ENCODE results near the gene MTMR10.

The MTMR10 gene

GRCh38 chr15:30926161-30926560 is 65.3 kb downstream of the MTMR10 start:
- Histone ChIP-seq H3K4me1 (ENCODE audit: low read length) (no peaks in the 10 kb centered on the region), H3K9ac (ENCODE audit: low read length) (no peak overlapping the region), H3K36me3 (replicated peaks; ENCODE audit: insufficient read depth, low read length) (peaks cover 3% of the 10 kb centered on the region; the same call in 1 of the 2 replicates)

GRCh38 chr15:30925686-30926085 is 65.7 kb downstream of the MTMR10 start:
- Histone ChIP-seq H3K9me3 (replicated peaks; ENCODE audit: insufficient read depth, low read length) (no peaks in the 10 kb centered on the region), H3K4me1 (ENCODE audit: low read length) (no peaks in the 10 kb centered on the region), H3K27me3 (replicated peaks; ENCODE audit: insufficient read depth, low read length) (no peaks in the 10 kb centered on the region)

More at GRCh38 chr15:30926161-30926560, 65.3 kb downstream of the MTMR10 start:
- H3K27ac ChIP-seq (ENCODE audit: low read length): no peak overlapping the region
- no peaks in the 10 kb centered on the region for H3K79me2 ChIP-seq (ENCODE audit: low read length)
- DNase-seq: no peak
- no peaks in the 10 kb centered on the region for H3F3A ChIP-seq (ENCODE audit: insufficient read depth, low read length)
- no peak overlapping the region for H3K4me2 ChIP-seq (ENCODE audit: low read depth, low read length)
- no peak overlapping the region for H2AFZ ChIP-seq (ENCODE audit: low read length)
- no peak overlapping the region for H3K4me3 ChIP-seq (ENCODE audit: low read length)
- H4K20me1 ChIP-seq (ENCODE audit: insufficient read depth, low read length): no peaks in the 10 kb centered on the region
- no peaks in the 10 kb centered on the region for H3K9me2 ChIP-seq (replicated peaks; ENCODE audit: insufficient read depth, low read length)
- no peak for TF ChIP-seq CTCF (IDR thresholded peaks at IDR 0.05; ENCODE audit: low read length)
- TF ChIP-seq EZH2 (optimal IDR thresholded peaks at IDR 0.05; ENCODE audit: low read depth, low read length): no peak
- no peak for TF ChIP-seq EZH2phosphoT487 (IDR thresholded peaks at IDR 0.05; ENCODE audit: low read length)
- no peaks in the 10 kb centered on the region for H3K27me3 ChIP-seq (replicated peaks; ENCODE audit: insufficient read depth, low read length)
- no peaks in the 10 kb centered on the region for H3K9me3 ChIP-seq (replicated peaks; ENCODE audit: insufficient read depth, low read length)

GRCh38 chr15:30924353-30924752 is 67.1 kb downstream of the MTMR10 start:
- no peaks in the 10 kb centered on the region for H3K9me3 ChIP-seq (replicated peaks; ENCODE audit: insufficient read depth, low read length)
- H3K36me3 ChIP-seq (replicated peaks; ENCODE audit: insufficient read depth, low read length): peaks cover 3% of the 10 kb centered on the region
- TF ChIP-seq CTCF (IDR thresholded peaks at IDR 0.05; ENCODE audit: low read length) (no peak), EZH2phosphoT487 (IDR thresholded peaks at IDR 0.05; ENCODE audit: low read length) (no peak), EZH2 (optimal IDR thresholded peaks at IDR 0.05; ENCODE audit: low read depth, low read length) (no peak)
- H3K27me3 ChIP-seq (replicated peaks; ENCODE audit: insufficient read depth, low read length): no peaks in the 10 kb centered on the region
- H3K4me3 ChIP-seq (ENCODE audit: low read length): no peak overlapping the region
- 0 out of 2 replicates have a peak, but pooled peaks cover 3% of the 10 kb centered on the region for H3K4me1 ChIP-seq (ENCODE audit: low read length)
- H3F3A ChIP-seq (ENCODE audit: insufficient read depth, low read length): peaks cover 6% of the 10 kb centered on the region; the same call in 1 of the 2 replicates
- no peaks in the 10 kb centered on the region for H4K20me1 ChIP-seq (ENCODE audit: insufficient read depth, low read length)
- H3K4me2 ChIP-seq (ENCODE audit: low read depth, low read length): no peak overlapping the region
- DNase-seq: no peak
- H3K9me2 ChIP-seq (replicated peaks; ENCODE audit: insufficient read depth, low read length): no peaks in the 10 kb centered on the region
- no peak overlapping the region for H3K9ac ChIP-seq (ENCODE audit: low read length)
- H2AFZ ChIP-seq (ENCODE audit: low read length): no peak overlapping the region
- no peaks in the 10 kb centered on the region for H3K79me2 ChIP-seq (ENCODE audit: low read length)
- H3K27ac ChIP-seq (ENCODE audit: low read length): no peak overlapping the region

More at GRCh38 chr15:30925686-30926085, 65.7 kb downstream of the MTMR10 start:
- TF ChIP-seq CTCF (IDR thresholded peaks at IDR 0.05; ENCODE audit: low read length): no peak
- no peak for TF ChIP-seq EZH2phosphoT487 (IDR thresholded peaks at IDR 0.05; ENCODE audit: low read length)
- no peak for TF ChIP-seq EZH2 (optimal IDR thresholded peaks at IDR 0.05; ENCODE audit: low read depth, low read length)
- H3K9ac ChIP-seq (ENCODE audit: low read length): no peak overlapping the region
- no peak overlapping the region for H3K4me3 ChIP-seq (ENCODE audit: low read length)
- H3K4me2 ChIP-seq (ENCODE audit: low read depth, low read length): no peak overlapping the region
- no peaks in the 10 kb centered on the region for H3K9me2 ChIP-seq (replicated peaks; ENCODE audit: insufficient read depth, low read length)
- H3K27ac ChIP-seq (ENCODE audit: low read length): no peak overlapping the region
- H2AFZ ChIP-seq (ENCODE audit: low read length): no peak overlapping the region
- H4K20me1 ChIP-seq (ENCODE audit: insufficient read depth, low read length): no peaks in the 10 kb centered on the region
- DNase-seq: no peak
- H3K79me2 ChIP-seq (ENCODE audit: low read length): no peaks in the 10 kb centered on the region
- H3F3A ChIP-seq (ENCODE audit: insufficient read depth, low read length): no peaks in the 10 kb centered on the region
- peaks cover 3% of the 10 kb centered on the region for H3K36me3 ChIP-seq (replicated peaks; ENCODE audit: insufficient read depth, low read length)
